ENCODE results near the gene UBE2O.

The UBE2O gene

GRCh38 chr17:76490112-76490710 is 37.3 kb upstream of the UBE2O start:
- no peak overlapping the region for H3K4me2 ChIP-seq (ENCODE audit: low read length)
- no peaks in the 10 kb centered on the region for H3K36me3 ChIP-seq (ENCODE audit: control insufficient read depth, insufficient read depth, low read length)
- H3K18ac ChIP-seq (ENCODE audit: low read length) = no peak overlapping the region
- H3K23ac ChIP-seq (ENCODE audit: low read length) = no peak overlapping the region
- WGBS (ENCODE audit: extremely low coverage, insufficient coverage, low lambda C conversion rate) = no CpG with 5 or more reads among the region's 10 CpGs
- no peaks in the 10 kb centered on the region for H3K79me2 ChIP-seq (ENCODE audit: control insufficient read depth, insufficient read depth, low read length)
- no peaks in the 10 kb centered on the region for H3K27me3 ChIP-seq (ENCODE audit: insufficient read depth, low read length, poor library complexity)
- no peak overlapping the region for H4K5ac ChIP-seq (ENCODE audit: low read length)
- H3K27ac ChIP-seq (ENCODE audit: low read depth, low read length) = no peak overlapping the region
- H4K8ac ChIP-seq (ENCODE audit: low read depth, low read length) = no peak overlapping the region
- H3K56ac ChIP-seq (ENCODE audit: low read length) = no peak overlapping the region
- no peak overlapping the region for H2BK5ac ChIP-seq (ENCODE audit: low read length)
- H3K9ac ChIP-seq (ENCODE audit: low read length) = no peak overlapping the region
- H3K79me1 ChIP-seq (ENCODE audit: low read length) = no peaks in the 10 kb centered on the region
- peaks cover 5% of the 10 kb centered on the region for H3K4me1 ChIP-seq (ENCODE audit: control insufficient read depth, low read depth, low read length)
- H3K4ac ChIP-seq (ENCODE audit: low read depth, low read length) = no peak overlapping the region
- no peak overlapping the region for H2AK5ac ChIP-seq (ENCODE audit: low read length)
- H3K4me3 ChIP-seq (ENCODE audit: low read length) = no peak overlapping the region
- DNase-seq = no peak
- H2BK15ac ChIP-seq (replicated peaks; ENCODE audit: low read depth) = no peak overlapping the region
- no peak overlapping the region for H2BK120ac ChIP-seq (ENCODE audit: low read depth, low read length)

GRCh38 chr17:76487451-76488192 is 34.7 kb upstream of the UBE2O start:
- DNase-seq = no peak
- H3K23ac ChIP-seq (ENCODE audit: low read length) = no peak overlapping the region
- H4K5ac ChIP-seq (ENCODE audit: low read length) = no peak overlapping the region
- no peak overlapping the region for H3K18ac ChIP-seq (ENCODE audit: low read length)
- H4K8ac ChIP-seq (ENCODE audit: low read depth, low read length) = no peak overlapping the region
- H2BK15ac ChIP-seq (replicated peaks; ENCODE audit: low read depth) = no peak overlapping the region
- H2BK120ac ChIP-seq (ENCODE audit: low read depth, low read length) = no peak overlapping the region
- H3K4me2 ChIP-seq (ENCODE audit: low read length) = no peak overlapping the region
- no peaks in the 10 kb centered on the region for H3K79me1 ChIP-seq (ENCODE audit: low read length)
- no peak overlapping the region for H2AK5ac ChIP-seq (ENCODE audit: low read length)
- H3K79me2 ChIP-seq (ENCODE audit: control insufficient read depth, insufficient read depth, low read length) = no peaks in the 10 kb centered on the region
- H3K27me3 ChIP-seq (ENCODE audit: insufficient read depth, low read length, poor library complexity) = no peaks in the 10 kb centered on the region
- WGBS (ENCODE audit: extremely low coverage, insufficient coverage, low lambda C conversion rate) = no CpG with 5 or more reads among the region's 22 CpGs
- H3K36me3 ChIP-seq (ENCODE audit: control insufficient read depth, insufficient read depth, low read length) = no peaks in the 10 kb centered on the region
- no peak overlapping the region for H3K56ac ChIP-seq (ENCODE audit: low read length)
- H3K9ac ChIP-seq (ENCODE audit: low read length) = no peak overlapping the region
- H3K4me3 ChIP-seq (ENCODE audit: low read length) = no peak overlapping the region
- H3K27ac ChIP-seq (ENCODE audit: low read depth, low read length) = no peak overlapping the region
- no peak overlapping the region for H3K4ac ChIP-seq (ENCODE audit: low read depth, low read length)
- H2BK5ac ChIP-seq (ENCODE audit: low read length) = no peak overlapping the region
- H3K4me1 ChIP-seq (ENCODE audit: control insufficient read depth, low read depth, low read length) = no peaks in the 10 kb centered on the region

- Histone ChIP-seq H4K5ac (ENCODE audit: low read length) (no peak overlapping the region), H2BK120ac (ENCODE audit: low read depth, low read length) (no peak overlapping the region), H3K4me1 (ENCODE audit: control insufficient read depth, low read depth, low read length) (no peaks in the 10 kb centered on the region), H3K4ac (ENCODE audit: low read depth, low read length) (no peak overlapping the region), H4K8ac (ENCODE audit: low read depth, low read length) (no peak overlapping the region), H3K79me1 (ENCODE audit: low read length) (no peaks in the 10 kb centered on the region), H3K4me2 (ENCODE audit: low read length) (no peak overlapping the region), H3K36me3 (ENCODE audit: control insufficient read depth, insufficient read depth, low read length) (no peaks in the 10 kb centered on the region), H3K9ac (ENCODE audit: low read length) (no peak overlapping the region), H3K23ac (ENCODE audit: low read length) (no peak overlapping the region), H2AK5ac (ENCODE audit: low read length) (no peak overlapping the region), H3K18ac (ENCODE audit: low read length) (no peak overlapping the region), H3K4me3 (ENCODE audit: low read length) (no peak overlapping the region), H2BK15ac (replicated peaks; ENCODE audit: low read depth) (no peak overlapping the region), H2BK5ac (ENCODE audit: low read length) (no peak overlapping the region), H3K27ac (ENCODE audit: low read depth, low read length) (no peak overlapping the region), H3K56ac (ENCODE audit: low read length) (no peak overlapping the region), H3K27me3 (ENCODE audit: insufficient read depth, low read length, poor library complexity) (no peaks in the 10 kb centered on the region), H3K79me2 (ENCODE audit: control insufficient read depth, insufficient read depth, low read length) (no peaks in the 10 kb centered on the region)
- DNase-seq = no peak
- no CpG with 5 or more reads among the region's 11 CpGs for WGBS (ENCODE audit: extremely low coverage, insufficient coverage, low lambda C conversion rate)
Measured at GRCh38 chr17:76485569-76485968, 32.6 kb upstream of the UBE2O start.

- no peak overlapping the region for H3K4me3 ChIP-seq (ENCODE audit: low read length)
- H3K27me3 ChIP-seq (ENCODE audit: insufficient read depth, low read length, poor library complexity) = no peaks in the 10 kb centered on the region
- no peaks in the 10 kb centered on the region for H3K4me1 ChIP-seq (ENCODE audit: control insufficient read depth, low read depth, low read length)
- no CpG with 5 or more reads among the region's 11 CpGs for whole genome bisulfite sequencing (ENCODE audit: extremely low coverage, insufficient coverage, low lambda C conversion rate)
- H3K4ac ChIP-seq (ENCODE audit: low read depth, low read length) = no peak overlapping the region
- H3K79me1 ChIP-seq (ENCODE audit: low read length) = no peaks in the 10 kb centered on the region
- H2BK120ac ChIP-seq (ENCODE audit: low read depth, low read length) = no peak overlapping the region
- no peaks in the 10 kb centered on the region for H3K36me3 ChIP-seq (ENCODE audit: control insufficient read depth, insufficient read depth, low read length)
- H2AK5ac ChIP-seq (ENCODE audit: low read length) = no peak overlapping the region
- H3K9ac ChIP-seq (ENCODE audit: low read length) = no peak overlapping the region
- H4K5ac ChIP-seq (ENCODE audit: low read length) = no peak overlapping the region
- no peak overlapping the region for H2BK5ac ChIP-seq (ENCODE audit: low read length)
- no peak overlapping the region for H3K56ac ChIP-seq (ENCODE audit: low read length)
- H3K4me2 ChIP-seq (ENCODE audit: low read length) = no peak overlapping the region
- no peak for DNase-seq
- H2BK15ac ChIP-seq (replicated peaks; ENCODE audit: low read depth) = no peak overlapping the region
- no peak overlapping the region for H3K23ac ChIP-seq (ENCODE audit: low read length)
- no peak overlapping the region for H3K18ac ChIP-seq (ENCODE audit: low read length)
- H3K27ac ChIP-seq (ENCODE audit: low read depth, low read length) = no peak overlapping the region
- no peaks in the 10 kb centered on the region for H3K79me2 ChIP-seq (ENCODE audit: control insufficient read depth, insufficient read depth, low read length)
- no peak overlapping the region for H4K8ac ChIP-seq (ENCODE audit: low read depth, low read length)
Measured at GRCh38 chr17:76484228-76484725, 31.3 kb upstream of the UBE2O start.

- no peak overlapping the region for H3K27ac ChIP-seq (ENCODE audit: low read depth, low read length)
Measured at GRCh38 chr17:76481071-76481655, 28.2 kb upstream of the UBE2O start.

More at GRCh38 chr17:76481071-76481655, 28.2 kb upstream of the UBE2O start:
- H3K23ac ChIP-seq (ENCODE audit: low read length) = no peak overlapping the region
- no peak overlapping the region for H3K4ac ChIP-seq (ENCODE audit: low read depth, low read length)
- no peak overlapping the region for H2AK5ac ChIP-seq (ENCODE audit: low read length)
- no peak overlapping the region for H3K4me3 ChIP-seq (ENCODE audit: low read length)
- H3K79me2 ChIP-seq (ENCODE audit: control insufficient read depth, insufficient read depth, low read length) = no peaks in the 10 kb centered on the region
- no peak overlapping the region for H3K4me2 ChIP-seq (ENCODE audit: low read length)
- H2BK15ac ChIP-seq (replicated peaks; ENCODE audit: low read depth) = no peak overlapping the region
- no peak overlapping the region for H3K56ac ChIP-seq (ENCODE audit: low read length)
- H4K8ac ChIP-seq (ENCODE audit: low read depth, low read length) = no peak overlapping the region
- H3K18ac ChIP-seq (ENCODE audit: low read length) = no peak overlapping the region
- WGBS (ENCODE audit: extremely low coverage, insufficient coverage, low lambda C conversion rate) = no CpG with 5 or more reads among the region's 21 CpGs
- no peaks in the 10 kb centered on the region for H3K79me1 ChIP-seq (ENCODE audit: low read length)
- H2BK120ac ChIP-seq (ENCODE audit: low read depth, low read length) = no peak overlapping the region
- H3K27me3 ChIP-seq (ENCODE audit: insufficient read depth, low read length, poor library complexity) = no peaks in the 10 kb centered on the region
- no peak overlapping the region for H2BK5ac ChIP-seq (ENCODE audit: low read length)
- H3K9ac ChIP-seq (ENCODE audit: low read length) = no peak overlapping the region
- no peak for DNase-seq
- no peak overlapping the region for H4K5ac ChIP-seq (ENCODE audit: low read length)
- H3K36me3 ChIP-seq (ENCODE audit: control insufficient read depth, insufficient read depth, low read length) = no peaks in the 10 kb centered on the region
- no peaks in the 10 kb centered on the region for H3K4me1 ChIP-seq (ENCODE audit: control insufficient read depth, low read depth, low read length)
